GM21529 (cell line): Measurements from ENCODE around the gene SETD2.
A peak's percentile ranks its signal among the peaks of the same experiment; 100 is the strongest.

Source experiments
- ATAC-seq: cut with Tn5 transposase; IDR thresholded peaks from one replicate; pipeline ENCODE4 v1.9.1; 2021; ENCODE audit not compliant: unreplicated experiment

The SETD2 gene

DNA sequence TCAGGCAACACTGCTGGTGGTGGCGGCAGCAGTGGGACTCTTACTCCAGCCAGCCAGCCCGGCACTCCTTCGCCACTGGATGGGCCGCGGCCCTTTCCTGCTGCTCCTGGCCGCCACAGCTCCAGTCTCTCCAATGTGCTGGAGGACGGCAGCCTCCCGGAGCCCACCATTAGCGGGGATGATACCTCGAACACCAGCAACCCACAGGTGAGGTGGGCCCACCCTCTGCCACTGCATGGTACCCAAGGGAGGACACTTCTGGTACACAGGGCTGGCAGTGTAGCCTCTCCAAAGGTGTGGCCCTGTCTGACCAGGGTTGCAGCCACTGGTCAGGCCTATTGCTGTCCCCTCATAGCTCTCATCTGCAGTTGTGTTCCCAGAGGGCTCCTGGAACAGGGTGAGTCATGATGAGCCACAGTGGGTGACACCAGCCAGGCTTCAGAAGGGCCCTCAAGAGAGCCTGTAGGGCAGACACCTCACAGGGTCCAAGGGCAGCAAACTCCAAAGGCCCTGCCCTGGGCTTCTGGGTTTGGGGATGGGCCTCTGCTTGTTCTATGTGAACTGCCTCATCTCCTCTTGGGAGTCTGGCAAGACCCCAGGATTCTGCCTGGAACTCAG is 163.6 kb downstream of the SETD2 start:
- no peak for ATAC-seq

DNA sequence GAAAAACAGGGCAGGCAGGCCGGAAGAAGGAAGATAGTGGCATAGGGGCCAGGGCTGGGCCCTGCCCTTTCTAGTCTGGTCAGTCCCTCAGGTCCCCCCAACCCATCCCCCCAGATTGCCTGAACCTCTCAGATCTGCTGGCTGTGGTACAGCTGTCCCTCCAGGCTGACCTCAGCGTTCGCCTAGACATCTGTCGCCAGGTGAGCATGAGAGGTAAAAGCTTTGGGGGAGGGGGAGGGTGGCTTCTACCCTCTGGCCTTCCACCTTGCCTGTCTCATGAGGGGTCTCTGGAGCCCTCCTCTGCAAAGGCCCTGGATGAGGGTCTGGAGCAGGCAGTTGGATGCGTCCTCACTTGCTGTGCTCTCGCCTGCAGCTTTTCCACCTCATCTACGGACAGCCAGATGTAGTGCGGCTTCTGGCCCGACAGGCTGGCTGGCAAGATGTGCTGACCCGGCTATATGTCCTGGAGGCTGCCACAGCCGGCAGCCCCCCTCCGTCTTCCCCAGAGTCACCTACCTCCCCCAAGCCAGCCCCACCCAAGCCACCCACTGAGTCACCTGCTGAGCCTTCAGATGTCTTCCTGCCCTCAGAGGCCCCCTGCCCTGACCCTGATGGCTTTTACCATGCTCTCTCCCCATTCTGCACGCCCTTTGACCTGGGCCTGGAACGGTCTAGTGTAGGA is 164.3 kb downstream of the SETD2 start:
- no peak for ATAC-seq

DNA sequence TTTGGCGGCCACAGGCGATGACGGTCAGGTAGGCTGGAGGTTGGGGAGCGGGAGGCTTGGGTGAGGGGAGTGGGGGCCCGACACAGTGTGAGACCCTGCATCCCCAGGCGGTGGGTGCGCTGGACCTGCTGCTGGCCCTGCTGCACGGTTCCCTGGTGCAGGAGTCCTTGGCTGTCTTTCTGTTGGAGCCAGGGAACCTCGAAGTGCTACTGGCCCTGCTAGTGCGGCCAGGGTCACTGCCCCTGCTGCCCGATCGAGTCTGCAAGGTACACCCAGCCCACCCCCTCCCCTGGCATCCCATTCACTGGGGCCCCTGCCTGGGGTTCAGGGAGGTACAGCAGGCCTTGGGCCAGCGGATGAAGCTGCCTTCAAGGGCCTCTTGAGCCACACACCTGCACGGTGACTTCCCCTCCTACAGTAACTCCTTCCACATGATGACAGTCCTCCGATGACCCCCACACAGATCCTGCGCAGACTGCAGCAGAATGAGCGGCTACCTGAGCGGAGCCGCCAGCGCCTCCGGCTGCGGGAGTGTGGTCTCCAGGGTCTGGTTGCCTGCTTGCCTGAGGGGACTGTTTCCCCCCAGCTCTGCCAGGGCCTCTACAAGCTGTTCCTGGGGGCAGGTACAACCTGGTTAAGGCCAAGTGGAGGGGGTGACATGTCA is 164.9 kb downstream of the SETD2 start:
- ATAC-seq: no peak

DNA sequence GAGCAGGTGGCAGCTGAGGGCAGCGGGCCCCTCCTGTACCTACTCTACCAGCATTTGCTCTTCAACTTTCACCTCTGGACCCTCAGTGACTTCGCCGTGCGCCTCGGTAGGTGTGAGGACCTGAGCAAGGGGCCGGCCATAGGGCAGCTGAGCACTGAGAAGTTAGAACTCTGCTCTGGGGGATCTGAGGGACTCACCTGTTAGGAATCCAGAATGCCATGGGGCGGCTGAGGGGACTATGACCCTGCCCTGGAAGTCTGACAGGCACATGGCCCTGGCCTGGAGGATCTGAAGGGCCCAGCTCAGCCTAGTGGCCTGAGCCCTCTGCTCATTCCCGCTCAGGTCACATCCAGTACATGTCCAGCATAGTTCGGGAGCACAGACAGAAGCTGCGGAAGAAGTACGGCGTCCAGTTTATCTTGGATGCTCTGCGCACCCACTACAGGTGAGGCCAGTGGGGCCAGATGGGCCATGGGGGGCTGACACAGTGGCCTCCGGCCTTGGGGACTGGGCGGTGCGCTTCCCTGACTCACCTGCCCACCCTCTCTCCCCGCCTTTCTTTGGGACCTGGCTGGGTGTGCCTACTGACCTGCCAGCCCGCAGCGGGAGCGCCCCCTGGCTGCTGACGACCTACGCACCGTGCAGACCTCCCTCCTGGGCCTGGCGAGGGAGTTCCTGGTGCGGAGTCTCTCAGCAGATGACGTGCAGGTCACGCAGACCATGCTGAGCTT is 165.6 kb downstream of the SETD2 start:
- no peak for ATAC-seq

DNA sequence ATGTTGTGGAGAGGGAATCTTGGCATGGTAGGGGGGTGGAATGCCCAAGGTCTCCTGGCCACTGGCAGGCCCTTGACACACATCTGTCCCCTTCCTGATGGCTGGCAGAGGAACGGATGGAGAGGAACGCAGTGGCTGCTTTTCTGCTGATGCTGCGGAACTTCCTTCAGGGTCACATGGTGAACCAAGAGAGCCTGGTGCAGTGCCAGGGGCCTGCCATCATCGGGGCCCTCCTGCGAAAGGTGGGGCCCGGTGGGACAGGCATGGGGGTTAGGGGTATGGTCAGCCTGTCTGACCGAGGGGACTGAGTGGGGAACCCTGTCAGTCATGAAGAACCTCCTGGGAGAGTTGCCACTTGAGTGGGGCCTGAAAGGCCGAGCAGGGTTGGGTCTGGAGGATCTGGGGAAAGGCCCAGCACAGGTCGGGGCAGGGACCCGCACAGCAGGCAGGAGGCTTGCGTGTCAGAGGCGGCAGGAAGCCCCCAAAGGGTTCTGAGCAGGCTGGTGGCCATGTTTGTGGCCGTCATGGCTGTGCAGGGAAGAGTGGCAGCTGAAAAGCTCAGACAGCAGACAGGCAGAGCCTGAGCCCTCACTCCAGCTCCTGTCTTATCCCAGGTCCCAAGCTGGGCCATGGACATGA is 166.3 kb downstream of the SETD2 start:
- ATAC-seq: no peak

DNA sequence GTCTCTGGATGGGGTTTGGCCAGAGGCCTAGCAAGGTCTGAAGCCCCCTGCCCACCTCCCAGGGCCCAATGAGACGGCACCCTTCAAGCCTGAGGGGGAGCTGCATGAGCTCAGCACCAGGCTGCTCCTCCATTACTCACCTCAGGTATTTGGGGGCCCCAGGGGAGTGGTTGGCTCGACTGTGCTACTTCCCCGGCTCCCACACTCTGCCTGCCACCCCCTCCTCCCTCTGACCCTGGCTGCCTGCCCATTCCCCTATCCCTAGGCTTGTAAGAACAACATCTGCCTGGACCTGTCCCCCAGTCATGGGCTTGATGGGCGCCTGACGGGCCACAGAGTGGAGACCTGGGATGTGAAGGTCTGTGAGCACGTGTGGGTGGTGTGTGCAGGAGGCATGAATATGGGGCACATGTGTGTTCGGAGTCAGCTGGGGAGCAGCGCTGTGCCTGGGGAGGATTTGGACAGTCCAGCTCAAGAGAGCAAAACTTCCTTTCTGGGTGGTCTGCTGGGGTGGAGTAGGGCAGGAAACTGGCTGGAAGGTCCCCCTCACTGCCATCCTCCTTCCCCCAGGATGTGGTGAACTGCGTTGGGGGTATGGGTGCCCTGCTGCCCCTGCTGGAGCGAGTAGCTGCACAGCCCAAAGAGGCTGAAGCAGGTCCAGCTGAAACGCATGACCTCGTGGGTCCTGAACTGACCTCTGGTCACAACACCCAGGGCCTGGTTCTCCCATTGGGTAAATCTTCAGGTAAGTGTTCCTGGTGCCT is 167.0 kb downstream of the SETD2 start:
- no peak for ATAC-seq

DNA sequence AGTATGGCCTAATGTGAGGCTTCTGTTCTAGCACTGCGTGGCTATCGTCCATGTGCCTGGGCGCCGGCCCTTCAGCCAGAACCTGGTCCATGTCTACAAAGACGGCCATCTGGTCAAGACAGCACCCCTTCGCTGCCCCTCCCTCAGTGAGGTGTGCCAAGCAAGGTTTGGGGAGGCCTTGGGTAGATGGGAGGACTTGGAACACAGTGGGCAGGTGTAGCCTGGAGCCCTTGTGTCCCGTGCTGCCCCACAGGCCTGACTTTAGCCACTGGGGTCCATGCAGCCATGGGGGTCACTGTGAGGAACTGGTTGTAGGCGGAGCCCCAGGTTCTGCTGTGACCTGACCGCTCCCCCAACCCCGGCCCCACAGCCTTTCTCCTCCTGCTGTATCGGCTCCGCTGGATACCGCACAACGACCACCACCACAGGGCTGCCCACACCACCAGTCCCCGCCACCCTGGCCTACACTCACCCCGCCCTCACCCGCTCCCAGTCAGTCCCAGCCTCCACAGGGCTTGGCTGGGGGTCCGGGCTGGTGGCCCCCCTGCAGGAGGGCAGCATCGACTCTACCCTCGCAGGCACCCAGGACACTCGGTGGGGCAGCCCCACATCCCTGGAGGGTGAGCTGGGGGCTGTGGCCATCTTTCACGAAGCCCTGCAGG is 167.9 kb downstream of the SETD2 start:
- no peak for ATAC-seq

DNA sequence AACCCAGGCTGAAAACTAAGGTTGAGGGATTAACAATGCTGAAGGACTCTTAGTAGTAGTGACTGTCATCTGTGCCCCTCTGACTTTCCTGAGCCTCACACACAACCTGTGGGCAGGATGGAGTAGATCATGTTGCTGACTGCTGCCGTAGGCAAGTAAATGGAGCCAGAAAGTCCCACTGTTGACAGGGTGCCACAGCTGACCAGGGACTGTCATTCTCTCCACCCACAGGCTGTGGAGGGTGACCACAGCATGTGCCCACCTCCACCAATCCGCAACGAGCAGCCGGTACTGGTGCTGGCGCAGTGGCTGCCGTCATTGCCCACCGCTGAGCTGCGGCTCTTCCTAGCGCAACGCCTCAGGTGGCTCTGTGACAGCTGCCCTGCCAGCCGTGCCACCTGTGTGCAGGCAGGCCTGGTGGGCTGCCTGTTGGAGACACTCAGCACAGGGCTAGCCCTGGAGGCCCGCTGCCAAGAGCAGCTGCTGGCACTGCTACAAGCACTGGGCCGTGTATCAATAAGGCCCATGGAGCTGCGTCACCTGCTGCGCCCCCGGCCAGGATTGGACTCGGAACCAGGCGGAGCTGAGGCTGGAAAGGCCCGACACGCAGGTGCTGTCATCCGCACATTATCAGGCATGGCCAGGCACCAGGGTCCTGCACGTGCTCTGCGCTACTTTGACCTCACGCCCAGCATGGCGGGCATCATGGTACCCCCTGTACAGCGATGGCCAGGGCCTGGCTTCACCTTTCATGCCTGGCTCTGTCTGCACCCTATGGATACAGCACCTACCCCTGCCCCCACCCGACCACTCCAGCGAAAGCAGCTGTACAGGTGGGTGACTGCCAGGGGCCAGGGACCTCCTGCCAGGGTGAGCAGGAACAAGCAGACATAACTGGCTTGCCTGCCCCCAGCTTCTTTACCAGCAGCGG is 168.8 kb downstream of the SETD2 start:
- no peak for ATAC-seq

DNA sequence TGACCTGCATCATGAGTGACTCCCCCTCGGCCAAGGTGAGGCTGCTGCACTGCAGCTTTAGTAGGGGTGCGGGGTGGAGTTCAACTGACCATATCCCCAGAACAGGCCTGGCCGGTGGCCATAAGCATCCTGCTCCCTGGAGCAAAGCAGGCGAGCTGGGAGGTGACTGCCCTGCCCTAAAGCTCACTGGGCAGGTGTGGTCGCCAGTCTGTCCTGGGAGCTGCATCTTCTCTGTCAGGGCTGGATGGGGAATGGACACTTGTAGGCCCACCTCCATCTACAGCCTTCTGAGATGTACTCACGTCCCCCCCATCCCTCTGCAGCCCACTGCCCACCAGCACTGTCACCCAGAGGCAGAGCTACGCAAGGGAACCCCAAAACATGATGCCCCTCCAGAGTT is 169.9 kb downstream of the SETD2 start:
- ATAC-seq: no peak

DNA sequence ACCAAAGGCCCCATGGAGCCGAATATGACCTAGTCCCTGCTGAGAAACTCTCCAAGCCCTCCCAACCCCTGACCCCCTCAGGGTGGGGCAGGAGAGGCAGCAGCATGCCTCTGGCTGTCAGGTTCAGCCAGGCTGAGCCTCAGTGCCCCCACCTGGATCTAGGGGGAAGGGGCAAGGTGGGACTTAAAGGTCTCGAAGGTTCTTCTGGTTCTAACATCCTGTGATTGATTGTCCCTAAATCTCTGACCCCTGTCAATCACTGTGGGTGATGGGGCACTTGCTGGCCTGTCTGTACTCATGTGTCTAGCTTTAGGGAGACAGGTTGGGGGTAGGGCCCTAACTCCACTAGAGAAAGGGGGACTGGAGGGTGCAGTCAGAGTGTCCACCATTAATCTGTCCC is 170.6 kb downstream of the SETD2 start:
- ATAC-seq: no peak

DNA sequence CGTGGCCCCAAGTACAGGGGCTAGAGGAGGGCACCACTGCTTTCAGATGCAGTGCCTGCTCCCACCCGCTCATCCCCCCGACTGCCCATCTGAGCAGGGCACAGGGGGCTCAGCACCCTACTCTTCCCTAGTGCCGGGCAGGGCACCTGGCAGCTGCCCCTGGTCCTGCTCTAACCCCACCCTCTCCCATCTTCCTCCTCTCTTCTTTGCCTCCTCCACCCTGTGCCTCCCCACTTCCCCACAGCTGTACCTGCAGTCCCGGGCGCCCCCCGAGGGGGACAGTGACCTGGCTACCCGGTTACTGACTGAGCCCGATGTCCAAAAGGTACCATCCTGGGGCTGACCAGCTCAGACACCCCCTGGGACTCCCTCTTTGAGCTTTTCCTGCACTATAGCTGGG is 171.7 kb downstream of the SETD2 start:
- no peak for ATAC-seq

DNA sequence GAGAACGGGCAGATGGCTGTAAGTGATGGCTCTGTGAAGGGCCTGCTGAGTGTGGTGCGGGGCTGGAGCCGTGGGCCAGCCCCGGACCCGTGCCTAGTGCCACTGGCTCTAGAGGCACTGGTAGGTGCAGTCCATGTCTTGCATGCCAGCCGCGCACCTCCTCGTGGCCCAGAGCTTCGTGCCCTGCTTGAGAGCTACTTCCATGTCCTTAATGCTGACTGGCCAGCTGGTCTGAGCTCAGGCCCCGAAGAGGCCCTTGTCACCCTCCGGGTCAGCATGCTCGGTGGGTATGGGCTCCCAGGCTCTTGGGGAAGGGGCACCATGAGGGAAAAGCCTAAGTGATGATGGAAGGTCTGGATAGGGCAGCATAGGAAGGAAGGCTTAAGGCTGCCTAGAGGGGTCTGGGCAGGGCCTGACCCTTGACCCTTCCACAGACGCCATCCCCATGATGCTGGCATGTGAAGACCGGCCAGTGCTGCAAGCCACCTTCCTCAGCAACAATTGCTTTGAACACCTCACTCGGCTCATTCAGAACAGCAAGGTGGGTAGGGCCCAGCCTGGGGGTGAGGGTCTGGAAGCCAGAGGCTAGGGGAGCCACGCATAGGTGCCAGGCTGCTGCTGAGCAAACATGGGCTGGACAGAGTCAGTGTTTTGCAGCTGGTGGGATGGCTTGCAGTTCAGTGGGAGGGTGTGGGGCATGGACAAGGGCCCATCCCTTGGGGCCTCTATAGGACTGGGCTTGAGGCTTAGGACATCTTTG is 172.3 kb downstream of the SETD2 start:
- no peak for ATAC-seq

DNA sequence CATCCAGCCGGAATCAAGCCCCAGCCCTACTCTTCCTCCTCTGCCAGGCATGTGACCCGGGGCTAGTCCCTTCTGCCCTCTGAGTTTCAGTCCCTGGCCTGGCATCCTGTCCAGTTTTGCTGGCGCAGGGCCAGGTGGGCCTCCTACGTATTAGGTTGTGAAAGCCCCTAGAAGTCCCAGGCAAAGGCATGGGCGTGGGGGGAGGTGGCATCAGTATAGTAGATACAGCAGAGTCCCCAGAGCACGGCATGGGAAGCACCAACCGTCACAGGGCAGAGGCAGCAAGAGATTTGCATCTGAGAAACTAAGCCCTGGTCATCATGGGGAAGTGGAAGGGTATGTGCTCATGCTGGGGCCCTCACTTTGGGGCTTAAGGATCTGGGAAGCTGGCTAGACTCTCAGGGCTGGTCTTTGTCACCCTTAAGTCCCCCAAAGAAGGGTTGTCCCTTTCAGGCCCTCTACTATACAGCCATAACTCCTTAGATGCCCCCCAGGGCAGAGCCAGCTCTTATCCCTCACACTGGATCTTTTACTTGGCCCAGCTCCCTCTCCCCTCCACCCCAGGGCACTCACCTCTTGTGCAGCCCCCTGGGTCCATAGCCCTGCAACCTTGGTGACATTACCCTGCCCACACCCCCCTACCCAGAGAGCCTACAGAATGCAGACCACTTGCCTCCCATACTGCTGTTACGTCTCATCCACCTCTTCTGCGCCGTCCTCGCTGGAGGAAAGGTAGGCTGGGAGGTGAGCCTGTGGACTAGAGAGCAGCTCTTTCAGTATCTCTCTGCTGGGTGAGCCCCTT is 173.1 kb downstream of the SETD2 start:
- ATAC-seq: peak; percentile 50

DNA sequence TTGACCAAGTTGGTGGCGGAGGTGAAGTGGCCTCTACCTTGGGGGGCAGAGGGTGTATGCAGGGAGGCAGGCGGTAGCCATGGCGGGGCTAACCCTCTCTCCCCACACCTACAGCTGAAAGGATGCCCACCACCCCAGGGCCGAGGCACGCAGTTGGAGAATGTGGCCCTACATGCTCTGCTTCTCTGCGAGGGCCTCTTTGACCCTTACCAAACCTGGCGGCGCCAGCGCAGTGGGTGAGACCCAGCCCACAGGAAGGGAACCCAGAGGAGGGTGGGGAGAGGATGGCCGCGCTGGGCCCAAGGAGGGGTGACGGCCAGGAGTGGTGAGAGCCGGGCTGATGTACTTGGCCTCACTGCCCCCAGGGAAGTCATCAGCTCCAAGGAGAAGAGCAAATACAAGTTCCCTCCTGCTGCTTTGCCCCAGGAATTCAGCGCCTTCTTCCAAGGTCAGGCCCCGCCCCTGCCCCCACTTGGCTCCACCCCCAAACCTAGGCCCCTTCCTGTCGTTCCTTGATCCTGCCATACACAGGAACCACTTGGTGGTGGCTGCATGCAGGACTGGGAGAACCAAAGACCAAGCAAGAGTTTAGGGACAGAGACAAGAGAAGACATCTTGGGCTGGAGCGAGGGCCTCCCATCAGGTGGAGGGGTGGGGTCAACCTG is 174.6 kb downstream of the SETD2 start:
- ATAC-seq: no peak

DNA sequence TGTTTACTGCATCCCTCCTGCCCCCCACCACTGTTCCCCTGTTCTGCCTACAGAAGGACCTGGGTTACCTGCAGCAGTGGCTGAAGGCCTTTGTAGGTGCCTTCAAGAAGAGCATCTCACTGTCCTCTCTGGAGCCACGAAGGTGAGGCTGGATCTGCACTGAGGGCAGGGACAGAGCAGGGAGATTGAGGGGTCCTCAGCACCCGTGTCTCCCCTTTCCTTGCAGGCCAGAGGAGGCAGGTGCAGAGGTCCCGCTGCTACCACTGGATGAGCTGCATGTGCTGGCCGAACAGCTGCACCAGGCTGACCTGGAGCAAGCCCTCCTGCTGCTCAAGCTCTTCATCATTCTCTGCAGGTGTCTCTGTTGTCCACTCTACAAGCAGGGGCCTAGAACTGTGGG is 175.3 kb downstream of the SETD2 start:
- ATAC-seq: no peak

DNA sequence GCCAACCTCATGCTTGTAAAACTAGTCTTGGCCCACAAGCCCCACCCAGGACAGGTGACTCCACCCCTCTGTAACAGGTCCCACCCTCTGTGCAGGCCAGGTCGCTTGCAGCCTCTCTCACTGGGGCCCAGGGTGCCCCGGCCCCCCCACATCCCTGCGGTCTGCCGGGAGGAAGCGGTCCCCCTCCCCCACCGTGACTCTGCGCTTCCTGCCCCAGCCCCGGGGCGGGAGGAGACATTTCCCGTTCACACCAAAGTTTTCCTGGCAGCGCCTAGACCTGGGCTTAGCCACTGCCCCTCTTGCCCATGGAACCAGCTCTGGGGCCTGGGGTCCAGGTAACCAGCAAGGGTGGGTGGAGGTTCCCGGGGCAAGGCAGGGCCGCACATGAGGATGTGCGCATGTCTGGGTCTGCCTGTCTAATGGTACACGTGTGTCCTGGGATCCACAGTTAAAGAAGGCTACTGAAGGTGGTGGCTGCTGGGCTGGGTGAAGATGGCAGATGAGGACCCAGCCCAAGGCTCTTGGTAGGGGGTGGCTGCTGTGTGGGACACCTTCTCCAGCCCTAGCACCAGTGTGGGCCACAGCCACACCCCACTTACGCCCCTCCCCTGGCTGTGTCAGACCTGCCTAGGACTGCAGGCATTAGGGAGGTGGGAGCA is 176.0 kb downstream of the SETD2 start:
- peak; percentile 80 for ATAC-seq
